KOPT-K1 (cell line): Measurements from ENCODE around the gene CAD.
A peak's percentile ranks its signal among the peaks of the same experiment; 100 is the strongest.
"Not testable (repeated sequence)": the region's sequence is repeated elsewhere in the genome, so short reads cannot be mapped to it uniquely, and the experiment has no call there.

ENCODE experiments used
- H3K27ac ChIP-seq: fragments of 200-600 bp; sonication (generic); 2 replicates; pipeline ENCODE4 v1.5.1; 2016; ENCODE audit warnings: antibody characterized with exemption, mild to moderate bottlenecking, low read depth, low read length; ENCODE audit not compliant: poor library complexity, severe bottlenecking
- H3K36me3 ChIP-seq: fragments of 200-600 bp; sonication (generic); 2 replicates; pipeline ENCODE4 v1.5.1; 2017; ENCODE audit warnings: antibody characterized with exemption, mild to moderate bottlenecking, low read length, moderate library complexity; ENCODE audit not compliant: insufficient read depth
- H3K9me3 ChIP-seq: fragments of 200-600 bp; sonication (generic); 2 replicates; pipeline ENCODE4 v1.5.1; 2017; ENCODE audit warnings: antibody characterized with exemption, low read length, mild to moderate bottlenecking; ENCODE audit not compliant: insufficient read depth, poor library complexity, severe bottlenecking

Gene CAD

DNA sequence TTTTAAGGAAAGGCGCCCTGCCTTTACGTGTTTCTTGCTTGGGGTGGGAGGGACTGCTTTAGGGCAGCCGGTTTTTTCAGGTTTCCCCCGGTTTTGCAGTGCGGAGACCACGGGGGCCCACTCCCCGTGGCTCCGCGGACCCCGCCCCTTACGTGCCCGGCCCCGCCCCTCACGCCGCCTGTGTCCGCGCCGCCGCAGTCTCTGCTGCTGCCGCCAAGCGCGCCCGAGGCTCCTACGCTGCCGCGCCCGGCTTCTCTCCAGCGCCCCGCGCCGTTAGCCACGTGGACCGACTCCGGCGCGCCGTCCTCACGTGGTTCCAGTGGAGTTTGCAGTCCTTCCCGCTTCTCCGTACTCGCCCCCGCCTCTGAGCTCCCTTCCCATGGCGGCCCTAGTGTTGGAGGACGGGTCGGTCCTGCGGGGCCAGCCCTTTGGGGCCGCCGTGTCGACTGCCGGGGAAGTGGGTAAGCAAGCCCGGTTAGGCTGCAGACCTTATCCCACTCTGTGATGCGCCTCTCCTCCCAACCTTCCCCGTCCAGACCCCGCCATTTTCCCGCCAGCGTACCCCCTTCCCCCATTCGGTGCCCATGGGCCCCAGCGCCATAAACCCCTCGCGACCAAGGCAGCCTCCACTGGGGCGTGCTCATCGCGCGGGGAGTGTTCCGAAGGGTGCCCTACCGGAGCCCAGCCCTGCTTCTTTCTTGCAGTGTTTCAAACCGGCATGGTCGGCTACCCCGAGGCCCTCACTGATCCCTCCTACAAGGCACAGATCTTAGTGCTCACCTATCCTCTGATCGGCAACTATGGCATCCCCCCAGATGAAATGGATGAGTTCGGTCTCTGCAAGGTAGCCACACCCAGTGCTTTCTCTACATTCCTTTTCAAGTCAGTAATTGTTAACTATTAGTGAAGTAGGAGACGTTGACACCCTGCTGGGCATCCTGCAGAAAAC lies at the start of gene CAD:
Gene CAD (plus strand): TSS at position 197 of the 949 bp plus-strand sequence. CDS start 183 bp downstream, at position 380.
- Histone ChIP-seq H3K36me3 (peaks cover 63% of the 10 kb centered on the region), H3K9me3 (no peaks in the 10 kb centered on the region), H3K27ac (peak within 1 kb of the TSS; percentile 87)

- H3K36me3 ChIP-seq = no peaks in the 10 kb centered on the region
- H3K27ac ChIP-seq = no peak overlapping the region
- no peaks in the 10 kb centered on the region for H3K9me3 ChIP-seq
Measured at GRCh38 chr2:27170581-27171337, 46.4 kb upstream of the CAD start.

- H3K27ac ChIP-seq = no peak overlapping the region
- H3K9me3 ChIP-seq = no peaks in the 10 kb centered on the region
- H3K36me3 ChIP-seq = no peaks in the 10 kb centered on the region
Measured at GRCh38 chr2:27171351-27171848, 45.8 kb upstream of the CAD start.

- Histone ChIP-seq H3K27ac (no peak overlapping the region), H3K9me3 (no peaks in the 10 kb centered on the region), H3K36me3 (no peaks in the 10 kb centered on the region)
Measured at GRCh38 chr2:27174638-27175037, 42.5 kb upstream of the CAD start.

DNA sequence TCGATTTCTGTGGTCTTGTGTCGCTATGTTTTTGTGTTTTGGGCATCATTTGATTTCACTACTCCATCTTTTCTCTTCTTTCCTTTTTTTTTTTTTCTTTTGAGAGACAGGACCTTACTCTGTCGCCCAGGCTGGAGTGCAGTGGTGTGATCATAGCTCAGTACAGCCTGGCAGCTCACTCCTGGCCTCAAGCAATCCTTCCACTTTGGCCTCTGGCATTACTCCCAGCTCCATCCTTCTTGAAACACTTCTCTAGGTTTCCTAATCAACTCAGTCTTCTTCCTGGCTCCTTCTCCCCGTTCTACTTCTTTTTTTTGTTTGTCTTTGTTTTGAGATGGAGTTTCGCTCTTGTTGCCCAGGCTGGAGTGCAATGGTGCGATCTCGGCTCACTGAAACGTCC lies 41.8 kb upstream of the CAD start:
- H3K9me3 ChIP-seq = no peaks in the 10 kb centered on the region
- H3K36me3 ChIP-seq = no peaks in the 10 kb centered on the region
- H3K27ac ChIP-seq = no peak overlapping the region

DNA sequence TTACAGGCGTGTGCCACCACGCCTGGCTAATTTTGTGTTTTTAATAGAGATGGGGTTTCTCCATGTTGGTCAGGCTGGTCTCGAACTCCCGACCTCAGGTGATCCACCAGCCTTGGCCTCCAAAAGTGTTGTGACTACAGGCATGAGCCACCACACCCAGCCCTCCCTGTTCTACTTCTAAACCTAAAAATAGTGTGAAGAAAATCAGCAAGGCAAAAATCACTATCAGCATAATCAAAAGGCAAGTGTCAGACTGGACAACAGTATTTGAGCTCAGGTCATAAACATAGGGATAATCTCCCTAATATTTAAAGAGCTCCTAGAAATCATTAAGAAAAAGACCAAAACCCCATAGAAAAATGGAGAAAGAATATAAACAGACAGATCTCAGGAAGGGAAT lies 41.4 kb upstream of the CAD start:
- not testable (repeated sequence) for H3K9me3 ChIP-seq, H3K36me3 ChIP-seq, H3K27ac ChIP-seq

DNA sequence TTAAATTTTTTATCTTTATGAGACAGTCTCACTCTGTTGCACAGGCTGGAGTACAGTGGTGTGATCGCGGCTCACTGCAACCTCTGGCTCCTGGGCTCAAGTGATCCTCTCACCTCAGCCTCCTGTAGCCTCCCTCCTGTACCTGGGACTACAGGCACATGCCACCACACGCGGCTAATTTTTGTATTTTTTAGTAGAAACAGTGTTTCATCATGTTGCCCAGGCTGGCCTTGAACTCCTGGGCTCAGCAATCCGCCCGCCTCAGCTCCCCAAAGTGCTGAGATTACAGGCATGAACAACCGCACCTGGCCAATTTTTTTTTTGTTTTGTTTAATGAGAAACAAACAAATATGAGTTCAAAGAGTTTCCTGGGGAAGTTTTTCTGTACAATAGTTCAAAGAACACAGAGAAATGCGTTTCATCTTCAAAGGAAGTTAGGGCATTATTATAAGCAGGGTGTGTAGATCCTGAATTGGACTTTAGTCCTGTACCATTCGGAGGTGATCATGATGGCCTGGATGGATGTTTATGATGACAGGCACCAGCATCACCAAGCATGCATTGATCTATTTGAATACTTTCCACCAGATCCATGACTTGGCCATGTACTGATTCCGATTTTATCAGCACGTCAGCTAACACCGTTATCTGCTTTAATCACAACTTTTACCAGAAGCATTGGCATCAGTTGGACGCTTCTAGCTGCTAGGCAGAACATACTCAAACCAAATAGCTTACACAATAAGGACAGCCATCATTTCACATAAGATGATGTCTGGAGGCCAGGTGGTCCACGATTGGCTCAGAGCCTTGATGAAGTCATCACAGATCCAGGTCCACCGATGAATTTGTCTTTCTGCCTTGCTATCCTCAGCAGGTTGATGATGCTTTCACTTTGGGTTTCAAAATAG lies 39.5 kb upstream of the CAD start:
- H3K9me3 ChIP-seq = no peaks in the 10 kb centered on the region
- no peak overlapping the region for H3K27ac ChIP-seq
- no peaks in the 10 kb centered on the region for H3K36me3 ChIP-seq

- Histone ChIP-seq H3K36me3 (no peaks in the 10 kb centered on the region), H3K27ac (no peak overlapping the region), H3K9me3 (no peaks in the 10 kb centered on the region)
Measured at GRCh38 chr2:27178469-27178868, 38.7 kb upstream of the CAD start.

GRCh38 chr2:27179344-27180000 lies 37.7 kb upstream of the CAD start:
- no peaks in the 10 kb centered on the region for H3K9me3 ChIP-seq
- no peaks in the 10 kb centered on the region for H3K36me3 ChIP-seq
- no peak overlapping the region for H3K27ac ChIP-seq

DNA sequence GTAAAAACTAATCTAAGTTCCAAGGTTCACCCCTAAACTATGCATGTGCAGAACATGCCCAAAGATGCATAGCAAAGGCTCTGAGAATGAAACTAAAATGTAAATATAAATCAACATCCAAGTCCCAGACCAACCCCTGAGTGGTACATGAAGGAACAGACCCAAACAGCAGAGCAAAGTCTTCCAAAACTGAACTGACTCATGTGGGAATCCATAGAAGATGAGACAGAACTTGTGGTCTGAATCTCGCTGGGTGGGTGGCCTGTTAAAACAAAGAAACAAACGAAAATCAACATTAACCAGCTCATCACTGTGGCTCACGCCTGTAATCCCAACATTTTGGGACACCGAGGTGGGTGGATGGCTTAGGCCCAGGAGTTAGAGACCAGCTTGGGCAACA lies 34.8 kb upstream of the CAD start:
- no peak overlapping the region for H3K27ac ChIP-seq
- no peaks in the 10 kb centered on the region for H3K9me3 ChIP-seq
- no peaks in the 10 kb centered on the region for H3K36me3 ChIP-seq

- Histone ChIP-seq H3K36me3 (no peaks in the 10 kb centered on the region), H3K9me3 (no peaks in the 10 kb centered on the region), H3K27ac (no peak overlapping the region)
Measured at GRCh38 chr2:27184115-27184514, 33.1 kb upstream of the CAD start.

DNA sequence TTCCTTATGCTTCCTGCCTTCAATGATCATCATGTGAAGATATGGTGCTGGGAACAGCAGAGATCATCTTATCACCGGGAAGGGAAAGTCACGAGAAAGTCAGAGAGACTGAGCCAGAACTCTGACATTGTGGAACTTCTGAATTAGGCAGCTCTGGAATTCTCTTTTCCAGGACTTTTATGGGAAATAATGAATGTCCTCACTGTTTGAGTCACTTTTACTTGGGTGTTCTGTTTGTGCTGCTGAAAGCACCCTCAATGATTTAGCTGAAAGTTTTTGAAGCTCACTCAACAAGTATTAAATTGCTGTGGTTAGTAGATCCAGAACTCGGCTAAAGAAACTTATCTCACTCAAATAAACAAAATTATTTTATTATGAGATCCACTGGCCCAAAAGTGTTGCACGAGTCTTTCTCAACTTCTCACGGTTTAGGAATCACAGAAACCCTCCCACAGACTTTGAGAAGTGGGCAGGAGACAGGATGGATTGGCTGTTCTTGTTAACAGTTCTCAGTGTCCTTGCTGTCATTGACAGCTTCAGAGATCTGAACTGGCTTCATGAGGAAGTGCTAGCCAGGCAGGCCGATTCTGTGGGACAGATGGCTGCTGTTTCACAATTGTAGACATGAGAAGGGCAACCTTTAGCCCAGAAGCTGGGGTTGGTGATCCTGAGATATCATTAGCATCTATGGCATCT lies 31.7 kb upstream of the CAD start:
- Histone ChIP-seq H3K27ac (no peak overlapping the region), H3K9me3 (no peaks in the 10 kb centered on the region), H3K36me3 (no peaks in the 10 kb centered on the region)

- Histone ChIP-seq H3K36me3 (no peaks in the 10 kb centered on the region), H3K9me3 (no peaks in the 10 kb centered on the region), H3K27ac (no peak overlapping the region)
Measured at GRCh38 chr2:27186613-27187345, 30.4 kb upstream of the CAD start.
